AG04449 (cell line): ENCODE measurements around the gene ZNF727.
"Not testable (repeated sequence)": the region's sequence is repeated elsewhere in the genome, so short reads cannot be mapped to it uniquely, and the experiment has no call there.

Source experiments
- CTCF ChIA-PET: fragments of 350-600 bp; formaldehyde crosslinking; extraction: SDS; loops from one replicate; lab custom pipeline; 2021; ENCODE audit warnings: antibody characterized with exemption; lab: Yijun Ruan, JAX
- POLR2A ChIA-PET: fragments of 400-600, 350-600 bp; formaldehyde crosslinking; extraction: SDS; loops from one replicate; lab custom pipeline; 2020; ENCODE audit warnings: antibody characterized with exemption, inconsistent platforms; lab: Yijun Ruan, JAX
- DNase-seq: peaks from one replicate; pipeline ENCODE4 v3.0.0-alpha.2; 2010; ENCODE audit warnings: low read depth, low spot score
- H3K4me3 ChIP-seq: 2 replicates; pipeline ENCODE4 v1.5.1; 2011; ENCODE audit warnings: low read depth, mild to moderate bottlenecking, control low read depth, low read length
- TF ChIP-seq, protein P1 (sequence below): IDR thresholded peaks from one replicate; pipeline ENCODE4 v1.5.1; 2011; ENCODE audit warnings: mild to moderate bottlenecking, moderate library complexity, low read length, control low read depth, inconsistent platforms; ENCODE audit not compliant: insufficient read depth; ENCODE audit errors: missing control alignments

The ZNF727 gene

DNA sequence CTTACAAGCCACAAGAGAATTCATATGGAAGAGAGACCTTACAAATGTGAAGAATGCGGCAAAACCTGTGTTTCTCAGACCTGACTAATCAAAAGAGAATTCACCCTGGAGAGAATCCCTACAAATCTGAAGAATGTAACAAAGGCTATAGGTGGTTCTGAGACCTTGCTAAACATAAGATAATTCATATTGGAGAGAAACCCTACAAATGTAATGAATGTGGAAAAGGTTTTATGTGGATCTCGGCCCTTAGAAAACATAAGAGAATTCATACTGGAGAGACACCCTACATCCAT, 33.4 kb downstream of the ZNF727 start:
- H3K4me3 ChIP-seq: no peak overlapping the region
- no peak for DNase-seq
- TF ChIP-seq, protein P1, sequence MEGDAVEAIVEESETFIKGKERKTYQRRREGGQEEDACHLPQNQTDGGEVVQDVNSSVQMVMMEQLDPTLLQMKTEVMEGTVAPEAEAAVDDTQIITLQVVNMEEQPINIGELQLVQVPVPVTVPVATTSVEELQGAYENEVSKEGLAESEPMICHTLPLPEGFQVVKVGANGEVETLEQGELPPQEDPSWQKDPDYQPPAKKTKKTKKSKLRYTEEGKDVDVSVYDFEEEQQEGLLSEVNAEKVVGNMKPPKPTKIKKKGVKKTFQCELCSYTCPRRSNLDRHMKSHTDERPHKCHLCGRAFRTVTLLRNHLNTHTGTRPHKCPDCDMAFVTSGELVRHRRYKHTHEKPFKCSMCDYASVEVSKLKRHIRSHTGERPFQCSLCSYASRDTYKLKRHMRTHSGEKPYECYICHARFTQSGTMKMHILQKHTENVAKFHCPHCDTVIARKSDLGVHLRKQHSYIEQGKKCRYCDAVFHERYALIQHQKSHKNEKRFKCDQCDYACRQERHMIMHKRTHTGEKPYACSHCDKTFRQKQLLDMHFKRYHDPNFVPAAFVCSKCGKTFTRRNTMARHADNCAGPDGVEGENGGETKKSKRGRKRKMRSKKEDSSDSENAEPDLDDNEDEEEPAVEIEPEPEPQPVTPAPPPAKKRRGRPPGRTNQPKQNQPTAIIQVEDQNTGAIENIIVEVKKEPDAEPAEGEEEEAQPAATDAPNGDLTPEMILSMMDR: no peak
- POLR2A ChIA-PET: no interaction called here
- CTCF ChIA-PET: no interaction called here

DNA sequence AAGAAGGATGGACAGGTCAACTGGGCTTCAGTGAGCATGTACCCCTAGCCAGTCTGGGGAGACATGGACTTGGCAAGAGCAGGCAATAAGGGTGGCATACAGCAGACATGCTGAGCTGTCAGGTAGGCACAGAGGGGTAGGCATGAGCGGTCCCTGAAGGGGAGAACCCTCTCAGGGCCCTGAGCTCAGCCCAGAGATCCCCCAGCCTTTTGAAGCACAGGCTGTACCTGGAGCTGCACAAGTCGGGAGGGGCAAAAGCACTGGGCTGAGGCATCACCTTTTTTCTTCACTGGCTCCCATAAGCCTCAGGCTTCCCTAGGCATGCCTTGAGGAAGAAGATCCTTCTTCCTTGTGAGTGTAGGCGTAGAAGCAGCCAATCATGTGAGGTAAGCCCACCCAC, 42.3 kb downstream of the ZNF727 start:
- TF ChIP-seq, protein P1: no peak
- POLR2A ChIA-PET: no interaction called here
- DNase-seq: no peak
- H3K4me3 ChIP-seq: no peak overlapping the region
- CTCF ChIA-PET: no interaction called here

DNA sequence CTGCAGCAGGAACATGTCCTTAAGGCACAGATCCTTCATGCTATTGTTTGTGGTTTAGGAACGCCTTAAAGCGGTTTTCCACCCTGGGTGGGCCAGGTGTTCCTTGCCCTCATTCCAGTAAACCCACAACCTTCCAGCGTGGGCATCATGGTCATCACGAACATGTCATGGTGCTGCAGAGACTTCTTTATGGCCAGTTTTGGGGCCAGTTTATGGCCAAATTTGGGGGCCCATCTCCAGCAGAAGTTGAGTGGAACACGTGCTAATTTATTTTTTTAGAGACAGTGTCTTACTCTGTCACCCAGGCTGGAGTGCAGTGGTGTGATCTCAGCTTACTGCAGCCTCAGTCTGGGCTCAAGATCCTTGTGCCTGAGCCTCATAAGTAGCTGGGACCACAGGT, 43.6 kb downstream of the ZNF727 start:
- DNase-seq, POLR2A ChIA-PET, CTCF ChIA-PET, H3K4me3 ChIP-seq: not testable (repeated sequence)
